ENCODE data around the gene FKBP1B.

Gene FKBP1B

GRCh38 chr2:24075259-24075658 is 25.7 kb downstream of the FKBP1B start:
- no peak for TF ChIP-seq CTCF (IDR thresholded peaks at IDR 0.05; ENCODE audit: poor library complexity, severe bottlenecking)
- peak overlapping the region; percentile 56 for H3K4me3 ChIP-seq (ENCODE audit: severe bottlenecking)
- H3K36me3 ChIP-seq (ENCODE audit: low read depth) = peaks cover 52% of the 10 kb centered on the region
- H3K4me1 ChIP-seq (ENCODE audit: insufficient read depth, poor library complexity, severe bottlenecking) = no peaks in the 10 kb centered on the region
- H3K9me3 ChIP-seq (ENCODE audit: severe bottlenecking) = no peaks in the 10 kb centered on the region
- DNase-seq (ENCODE audit: low spot score) = no peak
- no peaks in the 10 kb centered on the region for H3K27me3 ChIP-seq (ENCODE audit: insufficient read depth, poor library complexity, severe bottlenecking)
- peak overlapping the region; percentile 78 for H3K27ac ChIP-seq (ENCODE audit: poor library complexity, severe bottlenecking)
- no peak for ATAC-seq (ENCODE audit: low read depth)

GRCh38 chr2:24075915-24076848 is 26.6 kb downstream of the FKBP1B start, which contains the start of gene SF3B6:
TSS of gene SF3B6 (minus strand) at chr2:24076326. CDS start at chr2:24076229, 97 bp downstream.
- peak within 1 kb of the TSS; percentile 69 for H3K4me3 ChIP-seq (ENCODE audit: severe bottlenecking)
- peak within 1 kb of the TSS; percentile 78 for H3K27ac ChIP-seq (ENCODE audit: poor library complexity, severe bottlenecking)
- no peaks in the 10 kb centered on the region for H3K9me3 ChIP-seq (ENCODE audit: severe bottlenecking)
- TF ChIP-seq CTCF (IDR thresholded peaks at IDR 0.05; ENCODE audit: poor library complexity, severe bottlenecking) = no peak
- H3K36me3 ChIP-seq (ENCODE audit: low read depth) = peaks cover 43% of the 10 kb centered on the region
- DNase-seq (ENCODE audit: low spot score) (peak; percentile 100), ATAC-seq (ENCODE audit: low read depth) (peak; percentile 82)
- H3K27me3 ChIP-seq (ENCODE audit: insufficient read depth, poor library complexity, severe bottlenecking) = no peaks in the 10 kb centered on the region
- H3K4me1 ChIP-seq (ENCODE audit: insufficient read depth, poor library complexity, severe bottlenecking) = no peaks in the 10 kb centered on the region

- peaks cover 36% of the 10 kb centered on the region for H3K36me3 ChIP-seq (ENCODE audit: low read depth)
- DNase-seq (ENCODE audit: low spot score) (no peak), ATAC-seq (ENCODE audit: low read depth) (peak; percentile 82)
- H3K4me1 ChIP-seq (ENCODE audit: insufficient read depth, poor library complexity, severe bottlenecking) = no peaks in the 10 kb centered on the region
- H3K27me3 ChIP-seq (ENCODE audit: insufficient read depth, poor library complexity, severe bottlenecking) = no peaks in the 10 kb centered on the region
- no peak for TF ChIP-seq CTCF (IDR thresholded peaks at IDR 0.05; ENCODE audit: poor library complexity, severe bottlenecking)
- H3K9me3 ChIP-seq (ENCODE audit: severe bottlenecking) = no peaks in the 10 kb centered on the region
- H3K27ac ChIP-seq (ENCODE audit: poor library complexity, severe bottlenecking) = peak overlapping the region; percentile 78
- peak overlapping the region; percentile 69 for H3K4me3 ChIP-seq (ENCODE audit: severe bottlenecking)
These were observed 27.5 kb downstream of the FKBP1B start for GRCh38 chr2:24076849-24077534.

GRCh38 chr2:24077535-24077877 is 28.0 kb downstream of the FKBP1B start:
- Histone ChIP-seq H3K27me3 (ENCODE audit: insufficient read depth, poor library complexity, severe bottlenecking) (no peaks in the 10 kb centered on the region), H3K9me3 (ENCODE audit: severe bottlenecking) (no peaks in the 10 kb centered on the region), H3K27ac (ENCODE audit: poor library complexity, severe bottlenecking) (peak overlapping the region; percentile 78), H3K4me1 (ENCODE audit: insufficient read depth, poor library complexity, severe bottlenecking) (peaks cover 3% of the 10 kb centered on the region), H3K4me3 (ENCODE audit: severe bottlenecking) (peak overlapping the region; percentile 69), H3K36me3 (ENCODE audit: low read depth) (peaks cover 36% of the 10 kb centered on the region)
- DNase-seq (ENCODE audit: low spot score) (no peak), ATAC-seq (ENCODE audit: low read depth) (no peak)
- no peak for TF ChIP-seq CTCF (IDR thresholded peaks at IDR 0.05; ENCODE audit: poor library complexity, severe bottlenecking)

Measured in RWPE2 (cell line).